ENCODE data around the gene KPNA6. TPM values are rescaled to one million over a fixed set of nuclear protein-coding genes. Genes with fewer than 3 reads are reported as not detected.

Gene KPNA6
- total RNA-seq, 2 experiments from 2014 or later, result 70.8 to 74.3 TPM

GRCh38 chr1:32199717-32200072, 91.8 kb downstream of the KPNA6 start:
- no peaks in the 10 kb centered on the region for H3K9me3 Mint-ChIP-seq
- TF ChIP-seq CTCF (IDR thresholded peaks at IDR 0.05), result no peak
- peaks cover 63% of the 10 kb centered on the region for H3K4me1 Mint-ChIP-seq (ENCODE audit: low read depth)
- H3K27me3 Mint-ChIP-seq, result no peaks in the 10 kb centered on the region
- DNase-seq (no peak), ATAC-seq (no peak)
- H3K36me3 Mint-ChIP-seq (ENCODE audit: low read depth), result peaks cover 25% of the 10 kb centered on the region
- intact Hi-C loops (cut with micrococcal nuclease), result no loop called here
- POLR2A ChIA-PET, result interaction anchor here (0.6 to 11.9 kb wide), 8 partner anchors 7 to 136 kb away, joined by 3 to 141 read pairs (median 6); partner anchors contain the start of genes HDAC1, IQCC, LCK and MARCKSL1
- peak overlapping the region; percentile 80 for H3K4me3 Mint-ChIP-seq
- CTCF ChIA-PET, result interaction anchor here (1.5 to 2.0 kb wide), 3 partner anchors 48 to 410 kb away, joined by 4 to 7 read pairs (median 6); partner anchors contain the start of gene FAM167B
- H3K27ac Mint-ChIP-seq, result peak overlapping the region; percentile 91

- DNase-seq, result peak; percentile 80
- peak within 1 kb of the TSS; percentile 91 for H3K27ac Mint-ChIP-seq
- ATAC-seq, result peak; percentile 48
- peak within 1 kb of the TSS; percentile 80 for H3K4me3 Mint-ChIP-seq
- CTCF ChIA-PET, result interaction anchor here (0.7 to 8.1 kb wide), 6 partner anchors 12 to 411 kb away, joined by 3 to 44 read pairs (median 5); partner anchors contain the start of gene FAM167B
- no peak for TF ChIP-seq CTCF (IDR thresholded peaks at IDR 0.05)
- H3K9me3 Mint-ChIP-seq, result no peaks in the 10 kb centered on the region
- H3K36me3 Mint-ChIP-seq (ENCODE audit: low read depth), result peaks cover 21% of the 10 kb centered on the region
- intact Hi-C loops (cut with micrococcal nuclease), result no loop called here
- peaks cover 57% of the 10 kb centered on the region for H3K4me1 Mint-ChIP-seq (ENCODE audit: low read depth)
- H3K27me3 Mint-ChIP-seq, result no peaks in the 10 kb centered on the region
- POLR2A ChIA-PET, result interaction anchor here (0.6 to 11.9 kb wide), 16 partner anchors 9 to 194 kb away, joined by 3 to 141 read pairs (median 4); partner anchors contain the start of genes BSDC1, HDAC1, LCK and MARCKSL1
Measured at GRCh38 chr1:32200226-32201010, 92.6 kb downstream of the KPNA6 start, which contains the start of gene CCDC28B. TSS of gene CCDC28B (plus strand) at chr1:32200595. CDS start at chr1:32201936, 1,341 bp downstream.

- ChIA-PET POLR2A (interaction anchor here (0.6 to 11.9 kb wide), 19 partner anchors 8 to 193 kb away, joined by 3 to 141 read pairs (median 4); partner anchors contain the start of genes BSDC1, KPNA6, LCK and TXLNA), CTCF (interaction anchor here (0.7 to 8.1 kb wide), 8 partner anchors 9 to 412 kb away, joined by 3 to 44 read pairs (median 6); partner anchors contain the start of gene FAM167B)
- intact Hi-C loops (cut with micrococcal nuclease), result no loop called here
- TF ChIP-seq CTCF (IDR thresholded peaks at IDR 0.05), result no peak
- Mint-ChIP-seq H3K36me3 (ENCODE audit: low read depth) (peaks cover 18% of the 10 kb centered on the region), H3K4me1 (ENCODE audit: low read depth) (peaks cover 51% of the 10 kb centered on the region), H3K27me3 (no peaks in the 10 kb centered on the region), H3K27ac (peak overlapping the region; percentile 91), H3K4me3 (peak overlapping the region; percentile 80), H3K9me3 (no peaks in the 10 kb centered on the region)
- peak; percentile 66 for ATAC-seq
- peak; percentile 94 for DNase-seq
Measured at GRCh38 chr1:32201011-32201855, 93.4 kb downstream of the KPNA6 start.

GRCh38 chr1:32204943-32205361, 97.1 kb downstream of the KPNA6 start:
- no peak overlapping the region for H3K27ac Mint-ChIP-seq
- CTCF ChIA-PET, result interaction anchor here (1.2 to 8.1 kb wide), 3 partner anchors 11 to 43 kb away, joined by 6 to 44 read pairs (median 7); no protein-coding TSS in a partner anchor
- no peak for ATAC-seq
- intact Hi-C loops (cut with micrococcal nuclease), result no loop called here
- H3K36me3 Mint-ChIP-seq (ENCODE audit: low read depth), result peaks cover 18% of the 10 kb centered on the region
- POLR2A ChIA-PET, result interaction anchor here (1.0 to 4.1 kb wide), 8 partner anchors 8 to 141 kb away, joined by 3 to 35 read pairs (median 6); partner anchors contain the start of gene LCK
- H3K4me3 Mint-ChIP-seq, result peak overlapping the region; percentile 90
- no peak for TF ChIP-seq CTCF (IDR thresholded peaks at IDR 0.05)
- no peaks in the 10 kb centered on the region for H3K27me3 Mint-ChIP-seq
- H3K9me3 Mint-ChIP-seq, result no peaks in the 10 kb centered on the region
- peaks cover 30% of the 10 kb centered on the region for H3K4me1 Mint-ChIP-seq (ENCODE audit: low read depth)
- DNase-seq, result no peak
